Stimulated activated CD4-positive, alpha-beta T cell treated with anti-CD3 and anti-CD28 coated beads, Interleukin-15, amount 100 ng/mL, for 48 hours (primary cell): Measurements from ENCODE around the gene TSPYL1.
"Not testable (repeated sequence)": the region's sequence is repeated elsewhere in the genome, so short reads cannot be mapped to it uniquely, and the experiment has no call there.

ENCODE experiments used
- DNase-seq, 2 donors: peaks; one replicate each; pipeline ENCODE4 v3.0.0-alpha.2; 2020; ENCODE audit warnings: low read depth in 2 of 2

Gene TSPYL1

DNA sequence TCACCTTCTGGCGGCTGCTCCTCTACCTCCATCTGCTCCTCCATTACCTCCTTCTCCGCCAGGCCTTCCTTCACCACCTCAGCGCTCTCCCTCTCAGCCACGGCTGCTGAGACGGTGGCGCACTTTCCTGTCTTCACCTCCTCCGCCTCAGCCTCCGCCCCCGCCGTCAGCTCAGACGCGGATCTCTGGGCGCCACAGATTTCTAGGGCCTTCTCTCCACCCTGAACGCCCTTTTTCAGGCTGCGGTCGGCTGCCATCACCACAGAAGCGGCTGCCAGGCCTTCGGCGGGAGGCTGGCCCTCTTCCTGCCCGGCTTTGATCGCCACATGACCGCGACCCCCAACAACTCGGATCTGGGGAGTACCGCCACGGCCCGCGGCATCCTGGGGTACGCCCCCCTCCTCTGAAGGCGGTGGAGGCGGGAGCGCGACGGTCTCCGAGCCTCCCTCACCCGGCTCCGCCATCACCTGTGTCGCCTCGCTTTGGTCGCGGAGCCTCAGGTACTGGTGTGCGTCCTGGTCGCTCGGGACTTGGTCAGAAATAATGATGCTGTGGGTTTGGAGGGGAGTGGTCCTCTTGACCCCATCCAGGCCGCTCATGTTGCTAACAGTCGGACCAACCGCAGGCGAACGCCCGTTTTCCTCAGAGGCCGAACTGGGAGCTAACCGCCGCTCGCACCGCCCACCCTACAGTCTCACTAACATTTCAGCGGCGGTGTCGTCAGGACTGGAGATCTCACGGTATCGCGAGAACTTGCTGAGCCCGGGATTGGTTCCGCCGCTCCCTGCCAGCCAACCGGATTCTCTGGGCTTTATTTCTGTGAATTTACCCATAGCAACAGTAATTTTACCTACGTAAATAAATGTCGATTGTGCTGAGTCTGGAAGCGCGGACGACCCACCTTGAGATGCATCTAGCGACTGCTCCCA is at the start of gene TSPYL1:
TSPYL1 (minus strand) TSS at position 699 of the 929 bp plus-strand sequence; CDS start at position 599, 100 bp downstream.
- DNase-seq, result peak; percentile 90 to 91

DNA sequence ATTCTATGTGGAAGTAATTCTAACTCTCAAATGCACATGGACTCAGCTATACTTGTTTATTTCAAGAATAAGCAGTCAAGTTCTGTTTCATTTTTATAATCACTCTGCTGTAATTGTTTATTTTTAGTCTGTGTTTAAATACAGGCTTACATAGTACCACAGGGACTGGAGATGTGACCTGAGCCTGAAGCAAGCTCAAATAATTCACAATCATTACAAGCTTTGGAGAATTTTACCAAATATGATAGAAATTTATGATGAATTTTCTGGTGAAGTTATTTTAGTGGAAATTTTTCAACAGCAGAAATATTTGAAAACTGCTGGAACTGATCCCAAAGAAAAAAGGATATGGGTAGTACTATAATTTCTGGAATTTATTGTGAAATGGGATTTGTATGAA is 49.4 kb upstream of the TSPYL1 start:
- DNase-seq, result no peak

DNA sequence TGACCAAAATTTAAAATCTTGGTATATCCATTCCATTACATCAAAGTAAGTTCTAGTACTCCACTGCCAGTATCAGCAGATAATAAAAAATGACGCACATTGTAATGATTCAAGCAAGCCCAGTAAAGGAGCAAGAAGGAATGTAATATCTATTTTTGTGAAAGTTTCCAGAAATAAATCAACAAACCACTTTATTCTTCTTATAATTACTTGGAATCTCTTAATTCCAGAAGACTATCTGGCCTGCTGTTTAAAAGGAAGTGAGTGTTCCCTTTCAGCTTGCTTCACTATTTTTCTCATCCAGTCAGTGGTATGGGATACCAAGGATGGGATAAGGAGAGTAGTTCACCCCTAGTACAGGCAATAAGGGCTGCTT is 48.8 kb upstream of the TSPYL1 start:
- DNase-seq, result no peak

DNA sequence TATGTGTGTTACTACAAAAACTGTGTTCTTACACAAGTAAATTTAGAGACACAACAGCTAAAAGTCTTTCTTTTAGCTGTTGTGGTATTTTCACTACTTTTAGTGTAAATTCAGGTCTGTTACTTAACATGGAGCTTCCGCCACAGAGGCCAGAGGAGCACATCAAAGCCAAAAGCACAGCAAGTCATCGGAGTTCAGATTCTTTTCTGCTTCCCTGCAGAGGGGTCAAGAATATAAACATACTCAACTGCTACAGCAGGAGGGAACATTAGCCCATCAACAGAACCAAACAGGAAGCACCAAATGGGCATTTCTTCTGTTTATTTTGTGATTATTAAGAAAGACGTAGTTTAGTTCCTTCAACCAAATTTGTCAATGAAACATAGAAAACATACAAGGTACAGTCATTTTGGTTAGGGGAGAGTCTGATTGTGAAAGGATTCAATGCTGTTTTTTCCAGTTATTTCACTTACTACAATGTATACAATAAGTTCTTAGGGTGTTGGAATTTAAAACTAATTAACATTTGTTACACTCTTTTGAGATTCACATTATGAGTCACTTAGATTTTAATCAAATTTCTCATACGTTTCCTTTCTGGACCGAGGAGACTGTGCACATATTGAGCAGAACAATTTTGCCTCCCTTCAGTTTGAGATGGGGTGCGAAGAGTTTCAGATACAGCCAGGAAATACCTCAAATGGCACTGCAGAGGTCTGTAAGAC is 48.2 kb upstream of the TSPYL1 start:
- DNase-seq, result no peak

DNA sequence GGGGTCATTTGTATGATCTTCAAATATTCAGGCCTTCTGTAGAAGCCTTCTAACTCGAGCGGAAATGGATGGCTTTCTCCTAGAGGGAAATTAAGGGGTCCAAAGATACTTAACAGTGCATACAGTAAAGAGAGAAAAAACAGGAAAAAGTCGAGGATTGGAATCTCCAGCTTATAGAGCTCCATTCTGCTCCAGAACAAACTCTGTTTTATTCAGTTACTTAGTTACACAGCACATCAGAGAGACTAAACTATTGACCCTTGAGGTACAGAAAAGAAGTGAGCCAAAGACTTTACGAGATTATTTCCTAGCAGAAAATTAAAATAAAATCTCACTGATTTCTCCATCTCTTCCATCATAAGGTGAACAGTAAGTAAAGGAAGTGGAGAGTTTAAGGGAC is 47.3 kb upstream of the TSPYL1 start:
- DNase-seq, result no peak

DNA sequence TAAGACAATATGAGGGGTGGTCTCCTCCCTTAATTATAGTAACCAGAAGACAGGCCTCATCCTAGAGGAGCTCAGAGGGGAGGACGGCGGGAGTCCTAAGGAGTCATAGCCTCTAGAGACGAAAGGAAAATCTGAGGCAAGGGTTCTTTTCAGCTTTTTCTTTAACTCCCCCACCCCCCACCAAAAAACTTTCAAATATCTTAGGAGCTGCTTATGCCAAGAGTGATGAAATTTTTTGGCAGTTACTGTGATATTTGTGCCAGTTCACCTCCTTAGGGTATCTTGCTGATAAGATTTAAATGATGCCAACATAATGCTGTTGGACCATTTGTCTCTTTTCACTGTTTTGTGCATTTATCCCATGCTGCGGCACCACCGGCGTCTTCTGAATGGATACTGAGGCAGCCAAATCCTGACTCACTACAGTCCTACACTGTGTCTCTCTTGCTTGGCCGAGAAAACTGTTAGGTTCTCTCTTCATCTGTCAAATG is 46.5 kb upstream of the TSPYL1 start:
- DNase-seq, result no peak

DNA sequence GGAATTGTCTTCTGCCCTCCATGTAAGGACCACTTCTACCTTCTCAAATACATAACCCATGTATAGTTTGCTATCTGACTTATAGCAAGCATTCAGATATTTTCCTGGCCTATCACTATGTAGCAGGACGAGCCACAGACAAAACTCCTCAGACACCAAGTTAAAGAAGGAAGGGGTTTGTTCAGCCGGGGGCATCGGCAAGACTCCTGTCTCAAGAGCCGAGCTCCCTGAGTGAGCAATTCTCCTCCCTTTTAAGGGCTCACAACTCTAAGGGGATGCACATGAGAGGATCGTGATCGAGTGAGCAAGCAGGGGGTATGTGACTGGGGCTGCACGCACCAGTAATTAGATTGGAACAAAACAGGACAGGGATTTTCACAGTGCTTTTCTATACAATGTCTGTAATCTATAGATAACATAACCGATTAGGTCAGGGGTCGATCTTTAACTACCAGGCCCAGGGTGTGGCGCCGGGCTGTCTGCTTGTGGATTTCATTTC is 46.0 kb upstream of the TSPYL1 start:
- DNase-seq, result not testable (repeated sequence)

DNA sequence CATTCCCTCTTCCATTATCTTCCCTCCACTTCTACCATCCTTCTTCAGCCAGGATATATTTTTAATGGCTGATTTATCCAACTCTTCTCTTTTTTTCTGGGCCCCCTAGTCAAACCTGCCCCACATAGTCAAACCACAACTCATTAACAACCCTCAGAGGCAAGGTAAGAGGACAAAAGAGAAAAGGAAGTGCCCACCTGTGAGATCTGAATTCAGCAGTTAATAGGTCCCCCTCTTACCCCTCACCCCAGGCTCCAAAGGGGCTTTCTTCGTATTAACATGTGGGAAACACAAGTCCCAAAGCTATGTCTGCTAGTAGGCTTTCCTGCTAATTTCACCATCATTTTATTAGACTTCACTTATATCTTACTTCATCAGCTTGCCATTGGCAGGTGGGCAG is 44.1 kb upstream of the TSPYL1 start:
- DNase-seq, result no peak

DNA sequence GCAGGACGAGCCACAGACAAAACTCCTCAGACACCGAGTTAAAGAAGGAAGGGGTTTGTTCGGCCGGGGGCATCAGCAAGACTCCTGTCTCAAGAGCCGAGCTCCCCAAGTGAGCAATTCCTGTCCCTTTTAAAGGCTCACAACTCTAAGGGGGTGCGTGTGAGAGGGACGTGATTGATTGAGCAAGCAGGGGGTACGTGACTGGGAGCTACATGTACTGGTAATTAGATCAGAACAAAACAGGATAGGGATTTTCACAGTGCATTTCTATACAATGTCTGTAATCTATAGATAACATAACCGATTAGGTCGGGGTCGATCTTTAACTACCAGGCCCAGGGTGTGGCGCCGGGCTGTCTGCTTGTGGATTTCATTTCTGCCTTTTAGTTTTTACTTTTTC is 42.2 kb upstream of the TSPYL1 start:
- DNase-seq, result not testable (repeated sequence)

DNA sequence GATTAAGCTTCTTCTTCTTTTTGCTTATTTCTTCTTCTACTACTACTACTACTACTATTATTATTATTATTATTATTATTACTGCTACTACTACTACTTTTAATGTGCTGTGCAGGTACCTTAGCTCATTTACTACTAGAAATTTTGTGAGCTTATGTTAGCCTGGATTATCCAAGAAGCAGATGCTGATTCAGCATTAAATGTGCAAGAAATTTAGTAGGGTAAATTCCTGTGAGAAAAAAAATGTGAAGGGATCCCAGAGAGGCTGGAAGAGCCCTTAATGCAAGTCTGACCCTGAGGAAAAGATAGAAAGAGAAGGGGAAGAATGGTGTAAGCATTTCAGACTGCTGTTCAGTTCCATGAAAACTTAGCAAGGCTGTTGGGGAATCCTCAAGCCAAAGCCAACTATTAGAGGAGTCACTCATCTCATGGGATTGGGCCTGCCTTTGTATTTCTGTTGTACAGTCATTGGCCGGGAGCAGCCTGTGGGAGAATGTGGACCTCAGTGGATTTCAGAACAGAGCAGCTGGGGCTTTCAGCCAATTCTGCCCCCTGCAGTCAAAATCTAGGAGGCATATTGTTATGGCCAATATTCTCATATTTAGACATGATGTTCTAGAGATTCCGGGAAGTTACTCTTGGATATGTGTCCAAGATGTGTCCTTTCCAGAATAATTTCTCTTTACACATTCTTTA is 37.2 kb upstream of the TSPYL1 start:
- DNase-seq, result no peak

DNA sequence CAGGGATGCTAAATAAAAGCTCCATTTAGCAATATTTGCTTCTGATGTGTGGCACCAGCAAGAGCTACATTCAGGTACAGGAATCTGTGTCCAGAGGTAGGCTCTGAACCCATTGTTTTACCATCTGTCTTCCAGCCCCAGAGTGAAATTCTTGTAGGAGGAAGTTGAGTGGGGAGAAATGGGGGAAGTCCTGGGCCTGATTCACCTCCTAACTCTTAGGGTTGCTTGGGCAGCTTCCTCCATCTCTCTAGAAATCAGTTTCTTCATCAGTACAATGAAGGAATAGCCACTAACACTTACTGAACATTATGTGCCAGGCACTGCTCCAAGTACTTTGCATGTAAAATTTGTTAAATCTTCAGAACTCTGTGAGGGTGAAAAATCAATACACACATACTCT is 35.1 kb upstream of the TSPYL1 start:
- no peak for DNase-seq

DNA sequence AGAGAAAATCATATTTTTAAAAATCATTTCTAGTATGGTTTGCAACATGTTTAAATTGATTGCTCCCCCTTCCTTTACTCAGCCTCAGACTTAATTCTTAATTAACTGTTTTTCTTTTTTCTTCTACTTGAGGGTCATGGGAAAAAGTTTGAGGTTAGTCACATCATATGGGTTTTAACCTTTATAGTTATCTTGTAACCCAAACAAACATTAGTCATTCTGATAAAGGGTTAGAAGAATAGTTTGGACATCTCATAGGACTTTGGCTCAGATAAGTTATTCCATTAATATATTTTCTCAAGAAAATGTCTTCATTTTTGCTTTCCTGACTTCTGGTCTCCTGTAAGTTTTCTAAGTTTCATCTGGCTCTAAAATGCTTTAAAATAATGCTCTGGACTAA is 34.5 kb upstream of the TSPYL1 start:
- DNase-seq, result no peak

DNA sequence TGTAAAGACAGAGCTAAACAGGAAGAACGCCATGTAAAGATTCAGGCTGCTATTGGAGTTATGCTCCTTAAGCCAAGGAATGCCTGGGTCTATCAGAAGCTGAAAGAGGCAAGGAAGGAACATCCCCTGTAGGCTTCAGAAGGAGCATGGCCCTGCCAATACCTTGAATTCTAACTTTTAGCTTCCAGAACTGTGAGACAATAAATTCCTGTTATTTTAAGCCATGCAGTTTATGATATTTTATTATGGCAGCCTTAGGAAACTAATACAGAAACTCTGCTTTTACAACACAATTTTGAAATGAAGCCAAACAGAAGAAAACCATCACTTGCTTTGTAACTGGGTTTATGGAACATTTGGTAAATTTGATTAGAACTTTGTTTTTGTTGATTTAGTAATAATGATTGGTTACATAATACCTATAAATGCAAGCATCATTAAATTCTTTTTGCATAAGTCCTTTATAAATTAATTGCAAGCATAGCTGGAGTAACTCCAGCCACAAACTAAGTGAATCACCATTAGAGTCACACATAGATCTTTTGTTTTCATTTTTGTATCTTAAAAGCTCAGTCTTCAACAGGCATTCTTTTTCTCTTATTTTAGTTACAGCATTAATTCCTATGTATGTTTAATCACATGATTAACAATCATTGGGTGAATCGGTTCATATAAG is 33.5 kb upstream of the TSPYL1 start:
- DNase-seq, result no peak

DNA sequence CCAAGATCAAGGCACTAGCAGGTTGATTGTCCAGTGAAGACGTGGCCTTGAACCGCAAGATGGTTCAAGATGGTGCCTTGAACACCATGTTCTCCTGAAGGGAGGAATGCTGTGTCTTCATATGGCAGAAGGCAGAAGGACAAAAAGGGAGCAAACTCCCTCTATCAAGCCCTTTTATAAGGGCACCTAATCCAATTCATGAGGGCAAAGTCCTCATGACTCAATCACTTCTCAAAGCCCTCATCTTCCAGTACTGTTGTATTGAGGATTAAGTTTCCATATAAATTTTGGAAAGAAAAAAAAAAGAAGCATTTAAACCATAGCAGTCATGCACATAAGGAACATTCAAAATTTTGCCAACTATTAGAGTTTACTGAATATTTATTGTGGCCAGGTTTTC is 29.9 kb upstream of the TSPYL1 start:
- DNase-seq, result no peak

DNA sequence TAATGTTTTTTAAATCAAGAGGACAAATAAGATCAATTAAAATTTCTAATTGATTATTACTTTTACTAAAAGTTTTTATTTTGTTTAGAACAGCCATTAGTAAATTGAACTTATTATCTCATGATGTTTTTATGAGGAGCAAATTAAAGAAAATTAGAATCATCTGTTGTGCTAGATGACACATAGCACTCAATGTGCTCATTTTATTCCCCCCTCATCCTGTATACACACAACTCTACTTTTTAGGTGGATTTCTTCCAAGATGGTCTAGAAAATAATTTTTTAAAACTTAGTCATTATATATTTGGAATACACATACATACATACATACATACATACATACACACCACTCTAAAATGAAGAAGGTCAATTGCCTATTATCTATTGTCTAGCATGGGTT is 29.3 kb upstream of the TSPYL1 start:
- DNase-seq, result no peak

DNA sequence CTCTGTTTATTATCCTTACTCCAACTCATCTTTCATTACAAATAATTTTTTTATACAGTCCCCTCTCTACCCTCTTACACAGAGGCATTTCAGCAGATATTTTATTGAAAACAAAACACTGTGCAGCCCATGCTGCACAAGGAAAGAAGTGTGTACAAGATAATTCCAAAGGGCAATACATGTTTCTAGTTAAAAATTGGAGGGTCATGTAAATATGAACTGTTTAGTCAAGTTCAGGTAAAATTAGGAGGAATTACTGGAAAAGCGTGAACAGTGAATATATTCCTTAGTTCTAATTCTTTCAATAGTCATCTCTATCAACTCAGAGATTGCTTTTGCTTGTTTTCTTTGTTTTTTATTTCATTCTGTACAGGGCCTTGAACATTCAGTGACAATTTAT is 27.9 kb upstream of the TSPYL1 start:
- no peak for DNase-seq

DNA sequence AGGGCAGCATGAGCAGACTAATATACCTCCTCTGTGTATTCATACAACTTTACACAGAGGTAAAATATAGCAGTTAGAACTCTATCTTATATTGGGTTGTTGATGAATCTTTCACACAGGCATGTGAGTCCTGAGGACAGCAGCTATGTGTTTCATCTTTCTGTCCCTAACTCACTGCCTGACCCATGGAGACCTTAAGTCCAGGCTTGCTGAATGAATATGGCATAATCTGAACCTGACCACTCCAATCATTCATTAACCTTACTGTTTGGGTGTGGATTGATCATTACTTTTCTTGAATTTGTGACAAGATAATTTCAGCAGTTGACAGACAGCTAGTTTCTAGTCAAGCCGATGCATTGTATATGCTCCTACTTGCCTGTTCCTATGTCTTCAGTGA is 27.3 kb upstream of the TSPYL1 start:
- DNase-seq, result no peak

DNA sequence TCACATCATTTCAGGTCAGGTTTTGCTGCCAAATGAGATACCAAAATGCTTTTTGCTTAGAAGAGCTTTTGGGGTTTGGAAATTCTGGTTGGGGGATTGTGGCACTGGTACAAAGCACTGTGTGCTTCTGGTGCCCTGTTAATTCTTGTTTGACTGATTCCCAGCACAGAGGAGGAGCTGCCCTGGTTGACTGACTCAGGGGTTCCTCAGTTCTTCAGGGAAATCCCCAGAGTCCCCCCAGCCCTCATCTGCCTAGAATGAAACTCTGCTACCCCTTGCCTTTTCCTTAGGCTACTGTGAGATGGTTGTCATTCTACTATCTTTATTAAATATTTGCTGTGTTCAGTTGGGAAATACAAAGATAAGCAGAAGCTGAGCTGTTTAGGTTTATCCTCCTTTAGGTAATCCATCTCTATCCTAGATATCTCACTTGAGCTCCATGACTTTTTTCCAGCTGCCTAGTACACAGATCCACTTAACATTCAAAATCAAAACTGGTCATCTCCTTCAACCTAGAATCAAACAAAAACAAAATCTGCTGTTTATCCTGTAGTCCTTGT is 24.9 kb upstream of the TSPYL1 start:
- no peak for DNase-seq

DNA sequence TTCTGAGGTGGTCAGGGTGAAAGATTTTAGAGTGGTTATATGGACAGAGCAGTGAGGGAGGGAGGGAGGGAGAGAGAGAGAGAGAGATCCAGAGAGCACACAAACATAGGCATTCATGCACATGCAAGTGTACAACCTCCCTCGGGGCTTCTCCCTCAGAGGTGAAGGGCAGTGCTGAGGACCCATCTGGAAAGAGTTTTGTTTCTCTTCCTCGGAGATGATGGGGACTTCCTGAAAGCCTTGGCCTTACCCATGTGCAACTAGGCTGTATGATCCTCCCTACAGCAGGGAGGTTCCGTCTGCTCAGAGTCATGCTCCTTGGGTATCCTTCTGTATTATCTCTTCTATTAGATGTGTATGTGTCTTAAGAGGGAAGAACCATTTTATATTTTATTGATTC is 21.4 kb upstream of the TSPYL1 start:
- DNase-seq, result no peak

DNA sequence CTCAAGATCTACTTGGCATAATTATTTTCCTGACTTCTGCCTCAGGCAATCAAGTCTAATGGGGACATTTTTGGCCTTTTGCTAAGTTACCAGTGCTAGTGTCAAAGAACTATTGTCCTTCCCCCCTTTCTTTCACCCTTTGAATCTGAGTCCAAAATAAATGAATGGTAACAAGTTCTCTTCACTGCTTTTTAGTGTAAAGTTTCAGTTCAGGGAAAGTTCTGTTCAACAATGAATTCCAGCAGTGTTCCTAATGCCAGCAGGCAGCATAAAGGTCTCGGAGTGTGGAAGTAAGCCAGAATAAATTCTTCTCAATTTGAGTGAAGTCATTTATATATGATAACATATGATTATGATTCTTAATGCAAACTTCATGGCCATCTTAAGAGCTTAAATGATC is 20.8 kb upstream of the TSPYL1 start:
- DNase-seq, result no peak

DNA sequence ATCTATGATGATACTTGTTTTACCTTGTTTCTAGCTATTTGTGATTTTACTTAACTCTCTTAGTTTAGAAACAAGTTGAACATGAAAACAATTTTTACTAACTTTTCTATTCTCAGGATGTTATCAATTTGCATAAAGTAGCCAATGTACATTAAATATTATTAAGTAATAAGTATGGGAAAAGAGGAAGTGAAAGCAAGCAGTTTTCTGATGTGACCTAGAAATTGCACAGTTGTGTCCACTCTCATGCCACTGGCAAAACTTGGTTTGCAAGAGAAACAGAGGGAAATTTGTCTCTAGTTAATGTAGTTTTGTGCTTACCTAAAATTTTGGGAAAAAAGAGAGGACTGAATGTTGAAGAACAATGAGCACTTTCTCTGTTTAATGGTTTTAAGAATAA is 19.2 kb upstream of the TSPYL1 start:
- DNase-seq, result no peak
